PC-9 (cell line): ENCODE results near the gene ZEB2. TPM values are rescaled to one million over a fixed set of nuclear protein-coding genes. Genes with fewer than 3 reads are reported as not detected.

ENCODE experiments used
- BruUV-seq: library from RNA; stranded (reverse); fragments of 400-500 nt; replicated peaks from 2 replicates; lab custom pipeline; 2021; lab: Mats Ljungman, UMichigan
- CTCF ChIA-PET: fragments of 300-600 bp; sonication (Branson Sonifier 250); formaldehyde crosslinking; loops from one replicate; lab custom pipeline; 2022; ENCODE audit warnings: antibody characterized with exemption; lab: Charles Lee
- POLR2A ChIA-PET: fragments of 300-600 bp; sonication (Branson Sonifier 250); formaldehyde crosslinking; loops from one replicate; lab custom pipeline; 2022; ENCODE audit warnings: antibody characterized with exemption; ENCODE audit not compliant: unreplicated experiment; lab: Charles Lee
- DNase-seq, 2 experiments: peaks; one replicate each; pipeline versions ENCODE4 v3.0.0 to v3.0.0-alpha.2; 2015 to 2022; ENCODE audit warnings: mixed read lengths in 1 of 2
- H2AFZ ChIP-seq: fragments of 200-600 bp; sonication (generic); 2 replicates; pipeline ENCODE4 v1.8.1; 2017; ENCODE audit warnings: antibody characterized with exemption
- H3F3A ChIP-seq: fragments of 200-600 bp; sonication (generic); 2 replicates; pipeline ENCODE4 v1.8.1; 2017; ENCODE audit warnings: antibody characterized with exemption, mild to moderate bottlenecking, low read depth; ENCODE audit not compliant: insufficient read depth
- H3K27ac ChIP-seq: fragments of 200-600 bp; sonication (generic); 2 replicates; pipeline ENCODE4 v1.6.1; 2016; ENCODE audit warnings: mixed run types
- H3K27me3 ChIP-seq: fragments of 200-600 bp; sonication (generic); 2 replicates; pipeline ENCODE4 v1.6.1; 2016; ENCODE audit warnings: low read depth, mixed run types; ENCODE audit not compliant: insufficient read depth
- H3K36me3 ChIP-seq: fragments of 200-600 bp; sonication (generic); 2 replicates; pipeline ENCODE4 v1.6.1; 2016; ENCODE audit warnings: low read depth, mixed run types
- H3K4me1 ChIP-seq: fragments of 200-600 bp; sonication (generic); replicated peaks from 2 replicates; pipeline ENCODE4 v1.6.1; 2016; ENCODE audit warnings: mixed run types; ENCODE audit not compliant: insufficient read depth
- H3K4me2 ChIP-seq: fragments of 200-600 bp; sonication (generic); 2 replicates; pipeline ENCODE4 v1.6.1; 2017; ENCODE audit warnings: mixed run types
- H3K4me3 ChIP-seq: fragments of 200-600 bp; sonication (generic); 2 replicates; pipeline ENCODE4 v1.6.1; 2016; ENCODE audit warnings: mixed run types
- H3K79me2 ChIP-seq: fragments of 200-600 bp; sonication (generic); 2 replicates; pipeline ENCODE4 v1.6.1; 2017; ENCODE audit warnings: low read depth, mixed run types
- H3K9me2 ChIP-seq: fragments of 200-600 bp; sonication (generic); 2 replicates; pipeline ENCODE4 v1.8.1; 2017; ENCODE audit warnings: mild to moderate bottlenecking; ENCODE audit not compliant: insufficient read depth
- H3K9me3 ChIP-seq: fragments of 200-600 bp; sonication (generic); 2 replicates; pipeline ENCODE4 v1.8.1; 2016; ENCODE audit warnings: low read depth; ENCODE audit not compliant: insufficient read depth
- H4K20me1 ChIP-seq: fragments of 200-600 bp; sonication (generic); 2 replicates; pipeline ENCODE4 v1.8.1; 2017; ENCODE audit not compliant: insufficient read depth
- CTCF ChIP-seq: fragments of 200-600 bp; sonication (generic); conservative IDR thresholded peaks from 2 replicates; pipeline ENCODE4 v1.6.1; 2017; ENCODE audit warnings: mixed run types, antibody characterized with exemption, mild to moderate bottlenecking, moderate library complexity
- EZH2 ChIP-seq: fragments of 200-600 bp; sonication (generic); IDR thresholded peaks from 2 replicates; pipeline ENCODE4 v1.8.0; 2017; ENCODE audit warnings: antibody characterized with exemption, low read depth
- intact Hi-C: fragments of 100-400 bp; cut with micrococcal nuclease; formaldehyde crosslinking; loops from one replicate; pipeline ENCODE4 v1.10.0; 2022; ENCODE audit not compliant: unreplicated experiment
- total RNA-seq: library from RNA; stranded (reverse); gene quantifications from 2 replicates; pipeline ENCODE4 v1.2.3, GENCODE V29; 2021

The ZEB2 gene
- total RNA-seq, 1 experiment from 2014 or later, result 0.09 TPM

- Histone ChIP-seq H3K9me3 (no peaks in the 10 kb centered on the region), H3K27me3 (no peaks in the 10 kb centered on the region), H3K27ac (no peak overlapping the region), H3F3A (no peaks in the 10 kb centered on the region), H3K4me1 (peaks cover 16% of the 10 kb centered on the region), H3K79me2 (no peaks in the 10 kb centered on the region), H3K4me2 (no peak overlapping the region), H3K9me2 (no peaks in the 10 kb centered on the region), H3K36me3 (no peaks in the 10 kb centered on the region), H2AFZ (no peak overlapping the region), H4K20me1 (no peaks in the 10 kb centered on the region), H3K4me3 (no peak overlapping the region)
- DNase-seq, result no peak
- intact Hi-C loops, result loop anchor here (1.0 kb wide), 1 partner anchor 27 kb away; no protein-coding TSS in a partner anchor
- CTCF ChIA-PET, result no interaction called here
- no peak for TF ChIP-seq EZH2
- TF ChIP-seq CTCF, result no peak
- POLR2A ChIA-PET, result no interaction called here
- BruUV-seq, result no TSS peak
These were observed 143.0 kb downstream of the ZEB2 start for GRCh38 chr2:144376926-144377325.

GRCh38 chr2:144376460-144376859 is 143.5 kb downstream of the ZEB2 start:
- no peaks in the 10 kb centered on the region for H4K20me1 ChIP-seq

DNA sequence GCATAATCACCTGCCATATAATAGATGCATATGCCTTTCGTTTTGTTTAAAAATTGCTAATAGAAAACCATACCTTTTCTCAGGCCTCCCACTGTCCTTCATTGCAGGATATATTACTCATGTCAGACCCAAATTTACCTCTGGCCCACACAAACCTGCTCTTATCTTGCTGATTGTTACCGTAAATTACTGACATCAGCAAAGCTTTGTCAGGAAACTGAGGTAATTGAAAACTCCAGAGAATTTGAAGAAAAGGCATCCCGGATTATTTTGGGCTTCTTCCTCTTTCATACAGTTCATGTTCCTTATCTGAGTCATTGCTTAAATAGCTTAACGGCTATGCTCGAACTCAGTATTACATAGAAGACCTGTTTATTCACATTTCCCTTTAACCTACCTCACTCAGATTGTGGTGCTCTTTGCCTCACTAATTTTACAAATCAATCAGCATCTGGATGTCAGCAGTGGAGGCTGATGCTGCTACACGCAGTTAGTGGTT is 145.7 kb downstream of the ZEB2 start:
- Histone ChIP-seq H3K9me3 (no peaks in the 10 kb centered on the region), H3K9me2 (no peaks in the 10 kb centered on the region), H3K36me3 (no peaks in the 10 kb centered on the region), H4K20me1 (no peaks in the 10 kb centered on the region), H3K4me1 (peaks cover 26% of the 10 kb centered on the region), H3K27ac (peak overlapping the region; percentile 24; the same call in 1 of the 2 replicates), H3K4me3 (no peak overlapping the region), H2AFZ (peak overlapping the region; percentile 76), H3K27me3 (no peaks in the 10 kb centered on the region), H3K4me2 (peak overlapping the region; percentile 45), H3F3A (no peaks in the 10 kb centered on the region), H3K79me2 (no peaks in the 10 kb centered on the region)
- BruUV-seq, result no TSS peak
- DNase-seq, result peak in 1 of 2 experiments; percentile 66
- no peak for TF ChIP-seq EZH2
- no peak for TF ChIP-seq CTCF
- intact Hi-C loops, result no loop called here
- ChIA-PET POLR2A (no interaction called here), CTCF (no interaction called here)

More at GRCh38 chr2:144376460-144376859, 143.5 kb downstream of the ZEB2 start:
- no peaks in the 10 kb centered on the region for H3K27me3 ChIP-seq
- no peaks in the 10 kb centered on the region for H3K36me3 ChIP-seq
- TF ChIP-seq CTCF (no peak), EZH2 (no peak)
- intact Hi-C loops, result no loop called here
- no peak overlapping the region for H3K27ac ChIP-seq
- H3K4me2 ChIP-seq, result no peak overlapping the region
- H3F3A ChIP-seq, result no peaks in the 10 kb centered on the region
- H2AFZ ChIP-seq, result no peak overlapping the region
- H3K4me1 ChIP-seq, result peaks cover 18% of the 10 kb centered on the region
- ChIA-PET POLR2A (no interaction called here), CTCF (no interaction called here)
- no peaks in the 10 kb centered on the region for H3K9me2 ChIP-seq
- no peak overlapping the region for H3K4me3 ChIP-seq
- no TSS peak for BruUV-seq
- no peaks in the 10 kb centered on the region for H3K79me2 ChIP-seq
- DNase-seq, result no peak
- H3K9me3 ChIP-seq, result no peaks in the 10 kb centered on the region
